Natural killer cell (primary cell): Measurements from ENCODE around the gene INTS15. TPM values are rescaled to one million over a fixed set of nuclear protein-coding genes. Genes with fewer than 3 reads are reported as not detected.
A peak's percentile ranks its signal among the peaks of the same experiment; 100 is the strongest.

Source experiments
- ATAC-seq, 3 donors: fragments of 150-1000 bp in 2 of 3; fragments of 200-7000 bp in 1 of 3; cut with Tn5 transposase; 1 replicate in 1 of 3; 2 replicates in 2 of 3; pipeline ENCODE4 v1.10.0; 2021; ENCODE audit warnings: mild to moderate bottlenecking in 2 of 3, moderate library complexity in 2 of 3
- DNase-seq, 2 donors: peaks; one replicate each; pipeline versions ENCODE4 v3.0.0 to v3.0.0-alpha.2; 2013 to 2021; ENCODE audit warnings: mixed read lengths in 1 of 2
- H3K27ac ChIP-seq: one replicate; pipeline ENCODE4 v1.5.1; 2013; ENCODE audit warnings: mild to moderate bottlenecking, low read length
- H3K27me3 ChIP-seq: one replicate; pipeline ENCODE4 v1.6.1; 2013; ENCODE audit warnings: low read length; ENCODE audit not compliant: control insufficient read depth, insufficient read depth
- H3K36me3 ChIP-seq: one replicate; pipeline ENCODE4 v1.6.1; 2013; ENCODE audit warnings: low read length; ENCODE audit not compliant: control insufficient read depth, insufficient read depth
- H3K4me1 ChIP-seq: one replicate; pipeline ENCODE4 v1.6.1; 2013; ENCODE audit warnings: low read length; ENCODE audit not compliant: control insufficient read depth, insufficient read depth
- H3K4me3 ChIP-seq: one replicate; pipeline ENCODE4 v1.5.1; 2013; ENCODE audit warnings: low read length
- H3K9me3 ChIP-seq: one replicate; pipeline ENCODE4 v1.6.1; 2013; ENCODE audit warnings: low read length; ENCODE audit not compliant: control insufficient read depth, insufficient read depth
- H3K27ac Mint-ChIP-seq, 2 donors: one replicate each; pipeline ENCODE4 v1.8.0; 2022; ENCODE audit warnings: mild to moderate bottlenecking in 2 of 2, mixed read lengths in 2 of 2, moderate library complexity in 1 of 2
- H3K27me3 Mint-ChIP-seq, 2 donors: one replicate each; pipeline ENCODE4 v1.8.0; 2022; ENCODE audit warnings: low read depth in 2 of 2, mixed read lengths in 2 of 2
- H3K36me3 Mint-ChIP-seq: one replicate; pipeline ENCODE4 v1.8.0; 2022; ENCODE audit warnings: mixed read lengths
- H3K4me1 Mint-ChIP-seq, 2 donors: one replicate each; pipeline ENCODE4 v1.8.0; 2022; ENCODE audit warnings: mixed read lengths in 2 of 2
- H3K4me3 Mint-ChIP-seq: one replicate; pipeline ENCODE4 v1.8.0; 2022; ENCODE audit warnings: mild to moderate bottlenecking, moderate library complexity, mixed read lengths
- H3K9me3 Mint-ChIP-seq, 2 donors: one replicate each; pipeline ENCODE4 v1.8.0; 2022; ENCODE audit warnings: mixed read lengths in 2 of 2
- CTCF ChIP-seq: fragments of 200-600 bp; IDR thresholded peaks from one replicate; pipeline ENCODE4 v1.8.0; 2022; ENCODE audit warnings: antibody characterized with exemption
- WGBS: methylation state at CpG from one replicate; pipeline ENCODE4 v1.1.7; 2013; ENCODE audit warnings: missing lambda C conversion rate; ENCODE audit not compliant: insufficient coverage; 5-methylcytosine and 5-hydroxymethylcytosine counted together
- intact Hi-C: fragments of 100-400 bp; cut with micrococcal nuclease; formaldehyde crosslinking; loops from one replicate; pipeline ENCODE4 v1.14.2; 2022
- total RNA-seq, 4 donors: library from RNA; stranded (reverse); fragments of 120-200 nt in 1 of 4; gene quantifications; one replicate each; pipeline versions ENCODE4 v1.2.3 to v1.2.4, GENCODE V29; 2013 to 2022

INTS15 gene
- total RNA-seq, 3 donors from 2014 or later (not counting 1 experiment from before 2014, with no cell fraction given): 47.5 to 70.1 (median 60.7) TPM

GRCh38 chr7:6588566-6588965 is 1.3 kb upstream of the INTS15 start:
- no peak for TF ChIP-seq CTCF
- ATAC-seq (no peak), DNase-seq (no peak)
- intact Hi-C loops: no loop called here
- Mint-ChIP-seq H3K27me3 (no peaks in the 10 kb centered on the region), H3K27ac (peak overlapping the region in 1 of 2 donors; percentile 80), H3K9me3 (no peaks in the 10 kb centered on the region), H3K4me1 (peaks cover 8 to 18% of the 10 kb centered on the region in 2 donors), H3K36me3 (peaks cover 8% of the 10 kb centered on the region), H3K4me3 (peak overlapping the region; percentile 79)
- peaks cover 16% of the 10 kb centered on the region for H3K4me1 ChIP-seq
- H3K4me3 ChIP-seq: no peak overlapping the region
- no peaks in the 10 kb centered on the region for H3K9me3 ChIP-seq
- WGBS: 94% methylated on average over 9 of the region's 9 CpGs
- no peaks in the 10 kb centered on the region for H3K27me3 ChIP-seq
- H3K36me3 ChIP-seq: peaks cover 21% of the 10 kb centered on the region
- no peak overlapping the region for H3K27ac ChIP-seq

- H3K4me1 ChIP-seq: peaks cover 16% of the 10 kb centered on the region
These were observed 531 bp upstream of the INTS15 start for GRCh38 chr7:6589151-6589828.

GRCh38 chr7:6590645-6591110 is 857 bp downstream of the INTS15 start:
- no peaks in the 10 kb centered on the region for H3K27me3 Mint-ChIP-seq
- no peaks in the 10 kb centered on the region for H3K36me3 Mint-ChIP-seq
- peaks cover 8 to 18% of the 10 kb centered on the region in 2 donors for H3K4me1 Mint-ChIP-seq
- H3K4me3 ChIP-seq: peak overlapping the region; percentile 66
- H3K9me3 ChIP-seq: no peaks in the 10 kb centered on the region
- H3K9me3 Mint-ChIP-seq: no peaks in the 10 kb centered on the region
- ATAC-seq (peak in 1 of 3 donors; percentile 0), DNase-seq (no peak)
- H3K4me3 Mint-ChIP-seq: peak overlapping the region; percentile 92
- peaks cover 16% of the 10 kb centered on the region for H3K4me1 ChIP-seq
- H3K27ac ChIP-seq: peak overlapping the region; percentile 64
- 15% methylated on average over 10 of the region's 10 CpGs for WGBS
- intact Hi-C loops: no loop called here
- peaks cover 34% of the 10 kb centered on the region for H3K36me3 ChIP-seq
- TF ChIP-seq CTCF: no peak
- H3K27me3 ChIP-seq: no peaks in the 10 kb centered on the region
- peak overlapping the region; percentile 92 to 93 for H3K27ac Mint-ChIP-seq

More at GRCh38 chr7:6589151-6589828, 531 bp upstream of the INTS15 start:
- Histone ChIP-seq H3K27ac (peak overlapping the region; percentile 57), H3K36me3 (peaks cover 26% of the 10 kb centered on the region), H3K27me3 (no peaks in the 10 kb centered on the region), H3K4me3 (peak overlapping the region; percentile 13), H3K9me3 (no peaks in the 10 kb centered on the region)
- Mint-ChIP-seq H3K4me1 (peaks cover 8 to 18% of the 10 kb centered on the region in 2 donors), H3K4me3 (peak overlapping the region; percentile 79), H3K36me3 (peaks cover 8% of the 10 kb centered on the region), H3K27ac (peak overlapping the region; percentile 80 to 92), H3K27me3 (no peaks in the 10 kb centered on the region), H3K9me3 (no peaks in the 10 kb centered on the region)
- intact Hi-C loops: loop anchor here (1.0 kb wide), 2 partner anchors 12 to 48 kb away; partner anchors contain the start of genes ZDHHC4 and ZNF316
- DNase-seq (no peak), ATAC-seq (no peak)
- no peak for TF ChIP-seq CTCF
- 58% methylated on average over 22 of the region's 22 CpGs for WGBS
